Uterus (tissue), 2 donors: ENCODE results near the gene OR56A5.

Experiments used
- POLR2A ChIP-seq, 2 donors: fragments of 450-650 bp; IDR thresholded peaks; one replicate each; pipeline ENCODE4 v1.6.1; 2016; ENCODE audit warnings: antibody characterized with exemption in 2 of 2, mild to moderate bottlenecking in 1 of 2, moderate library complexity in 1 of 2
- TF ChIP-seq, protein P1 (sequence below), 4 experiments: fragments of 200-600 bp in 2 of 4; fragments of 450-650 bp in 2 of 4; sonication (generic) in 2 of 4; IDR thresholded peaks; one replicate each; pipeline ENCODE4 v1.5.1; 2016 to 2019; ENCODE audit warnings: antibody characterized with exemption in 4 of 4, mild to moderate bottlenecking in 2 of 4, moderate library complexity in 1 of 4

DNA sequence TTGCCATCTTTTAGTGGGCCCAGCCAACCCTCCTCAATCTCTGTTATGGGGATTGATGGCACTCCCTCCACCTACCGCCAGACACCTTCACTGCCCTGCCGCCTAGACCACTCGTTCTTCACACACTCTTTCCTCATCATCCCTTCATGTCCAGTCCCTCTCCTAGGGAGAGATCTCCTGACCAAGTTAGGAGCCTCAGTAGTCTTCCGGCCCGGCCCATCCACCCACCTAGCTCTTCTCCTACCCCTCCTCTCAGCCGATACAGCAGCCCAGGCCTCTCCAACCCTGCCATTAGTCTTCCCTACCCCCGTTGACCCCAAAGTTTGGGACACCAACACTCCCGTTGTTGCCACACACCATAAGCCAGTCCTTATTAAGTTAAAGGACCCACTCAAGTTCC lies 37.2 kb downstream of the OR56A5 start:
- TF ChIP-seq, protein P1, sequence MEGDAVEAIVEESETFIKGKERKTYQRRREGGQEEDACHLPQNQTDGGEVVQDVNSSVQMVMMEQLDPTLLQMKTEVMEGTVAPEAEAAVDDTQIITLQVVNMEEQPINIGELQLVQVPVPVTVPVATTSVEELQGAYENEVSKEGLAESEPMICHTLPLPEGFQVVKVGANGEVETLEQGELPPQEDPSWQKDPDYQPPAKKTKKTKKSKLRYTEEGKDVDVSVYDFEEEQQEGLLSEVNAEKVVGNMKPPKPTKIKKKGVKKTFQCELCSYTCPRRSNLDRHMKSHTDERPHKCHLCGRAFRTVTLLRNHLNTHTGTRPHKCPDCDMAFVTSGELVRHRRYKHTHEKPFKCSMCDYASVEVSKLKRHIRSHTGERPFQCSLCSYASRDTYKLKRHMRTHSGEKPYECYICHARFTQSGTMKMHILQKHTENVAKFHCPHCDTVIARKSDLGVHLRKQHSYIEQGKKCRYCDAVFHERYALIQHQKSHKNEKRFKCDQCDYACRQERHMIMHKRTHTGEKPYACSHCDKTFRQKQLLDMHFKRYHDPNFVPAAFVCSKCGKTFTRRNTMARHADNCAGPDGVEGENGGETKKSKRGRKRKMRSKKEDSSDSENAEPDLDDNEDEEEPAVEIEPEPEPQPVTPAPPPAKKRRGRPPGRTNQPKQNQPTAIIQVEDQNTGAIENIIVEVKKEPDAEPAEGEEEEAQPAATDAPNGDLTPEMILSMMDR (IDR thresholded peaks at IDR 0.05) = no peak
- TF ChIP-seq POLR2A (IDR thresholded peaks at IDR 0.05) = no peak
